HEK293 (cell line): ENCODE measurements around the gene GPATCH2.

Experiments used
- CTCF ChIP-seq: fragments of 450-650 bp; formaldehyde crosslinking; IDR thresholded peaks from 2 replicates; pipeline ENCODE4 v1.5.1; 2016; ENCODE audit warnings: missing biosample characterization, missing genetic modification characterization
- KLF1 ChIP-seq: fragments of 450-650 bp; formaldehyde crosslinking; IDR thresholded peaks from 2 replicates; pipeline ENCODE4 v1.5.1; 2016; ENCODE audit warnings: missing biosample characterization, missing genetic modification characterization
- MYNN ChIP-seq: fragments of 450-650 bp; formaldehyde crosslinking; IDR thresholded peaks from 2 replicates; pipeline ENCODE4 v1.5.1; 2016; ENCODE audit warnings: missing biosample characterization, missing genetic modification characterization, borderline replicate concordance
- PRDM1 ChIP-seq: fragments of 450-650 bp; formaldehyde crosslinking; IDR thresholded peaks from 2 replicates; pipeline ENCODE4; 2016; ENCODE audit warnings: missing biosample characterization, missing genetic modification characterization
- SP2 ChIP-seq: fragments of 450-650 bp; formaldehyde crosslinking; IDR thresholded peaks from 2 replicates; pipeline ENCODE4 v1.5.1; 2016; ENCODE audit warnings: missing biosample characterization, missing genetic modification characterization
- ZBTB7A ChIP-seq: fragments of 450-650 bp; formaldehyde crosslinking; IDR thresholded peaks from 2 replicates; pipeline ENCODE4 v1.5.1; 2016; ENCODE audit warnings: low read depth, missing biosample characterization, missing genetic modification characterization
- ZNF121 ChIP-seq: fragments of 450-650 bp; formaldehyde crosslinking; IDR thresholded peaks from 2 replicates; pipeline ENCODE4 v1.5.1; 2016; ENCODE audit warnings: missing biosample characterization, missing genetic modification characterization
- ZNF157 ChIP-seq: fragments of 450-650 bp; formaldehyde crosslinking; IDR thresholded peaks from 2 replicates; pipeline ENCODE4 v1.5.1; 2016; ENCODE audit warnings: missing biosample characterization, missing genetic modification characterization
- ZNF239 ChIP-seq: fragments of 450-650 bp; formaldehyde crosslinking; IDR thresholded peaks from 2 replicates; pipeline ENCODE4 v1.5.1; 2016; ENCODE audit warnings: missing biosample characterization, missing genetic modification characterization
- ZNF416 ChIP-seq: fragments of 450-650 bp; formaldehyde crosslinking; IDR thresholded peaks from 2 replicates; pipeline ENCODE4 v1.5.1; 2016; ENCODE audit warnings: missing biosample characterization, missing genetic modification characterization
- ZNF521 ChIP-seq: fragments of 450-650 bp; formaldehyde crosslinking; IDR thresholded peaks from 2 replicates; pipeline ENCODE4 v1.5.1; 2017; ENCODE audit warnings: missing biosample characterization, mild to moderate bottlenecking, missing genetic modification characterization

- TF ChIP-seq SP2 (tag by site-specific recombination) (no peak), CTCF (tag by site-specific recombination) (no peak), PRDM1 (tag by site-specific recombination) (no peak), ZNF121 (no peak), ZNF416 (tag by site-specific recombination) (no peak), KLF1 (no peak), ZNF239 (tag by site-specific recombination) (no peak), ZNF157 (tag by site-specific recombination) (no peak), ZNF521 (tag by site-specific recombination) (no peak), ZBTB7A (tag by site-specific recombination) (no peak), MYNN (tag by site-specific recombination) (no peak)
Observed at GRCh38 chr1:217534566-217534965, 96.3 kb downstream of the GPATCH2 start.
